ENCODE measurements around the gene EIF4A3. TPM values are rescaled to one million over a fixed set of nuclear protein-coding genes. Genes with fewer than 3 reads are reported as not detected.

The EIF4A3 gene
- total RNA-seq, 2 donors from 2014 or later = 99.8 to 114 TPM

DNA sequence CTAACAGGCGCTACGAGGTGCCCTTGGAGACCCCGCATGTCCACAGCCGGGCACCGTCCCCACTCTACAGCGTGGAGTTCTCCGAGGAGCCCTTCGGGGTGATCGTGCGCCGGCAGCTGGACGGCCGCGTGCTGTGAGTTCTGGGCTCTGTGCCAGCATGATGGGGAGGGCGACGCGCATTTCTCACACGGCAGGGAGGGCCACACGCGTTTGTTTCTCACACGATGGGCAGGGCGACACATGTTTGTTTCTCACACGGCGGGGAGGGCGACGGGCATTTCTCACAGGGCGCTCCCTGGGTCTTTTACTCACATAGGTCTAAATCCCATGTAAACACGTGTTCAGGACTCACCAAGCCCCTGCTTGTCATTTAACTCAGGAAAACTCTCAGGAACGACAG lies 41.2 kb downstream of the EIF4A3 start:
- no peaks in the 10 kb centered on the region for H3K9me3 ChIP-seq
- no peaks in the 10 kb centered on the region for H3K4me1 ChIP-seq
- H3K36me3 ChIP-seq = no peaks in the 10 kb centered on the region
- H3K27me3 ChIP-seq = no peaks in the 10 kb centered on the region
- intact Hi-C loops (cut with DNase I) = no loop called here
- DNase-seq = no peak
- no peak overlapping the region for H3K9ac ChIP-seq (ENCODE audit: low read depth in 2 of 2, low read length in 2 of 2)
- H3K4me3 ChIP-seq = no peak overlapping the region
- H3K27ac ChIP-seq = no peak overlapping the region
- TF ChIP-seq CTCF (IDR thresholded peaks at IDR 0.05) = no peak

DNA sequence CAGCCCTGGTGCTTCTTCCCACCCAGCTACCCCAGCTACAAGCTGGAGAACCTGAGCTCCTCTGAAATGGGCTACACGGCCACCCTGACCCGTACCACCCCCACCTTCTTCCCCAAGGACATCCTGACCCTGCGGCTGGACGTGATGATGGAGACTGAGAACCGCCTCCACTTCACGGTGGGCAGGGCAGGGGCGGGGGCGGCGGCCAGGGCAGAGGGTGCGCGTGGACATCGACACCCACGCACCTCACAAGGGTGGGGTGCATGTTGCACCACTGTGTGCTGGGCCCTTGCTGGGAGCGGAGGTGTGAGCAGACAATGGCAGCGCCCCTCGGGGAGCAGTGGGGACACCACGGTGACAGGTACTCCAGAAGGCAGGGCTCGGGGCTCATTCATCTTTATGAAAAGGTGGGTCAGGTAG lies 42.0 kb downstream of the EIF4A3 start:
- TF ChIP-seq CTCF (IDR thresholded peaks at IDR 0.05) = no peak
- Histone ChIP-seq H3K9me3 (no peaks in the 10 kb centered on the region), H3K9ac (ENCODE audit: low read depth in 2 of 2, low read length in 2 of 2) (no peak overlapping the region), H3K4me3 (no peak overlapping the region), H3K27ac (no peak overlapping the region), H3K27me3 (no peaks in the 10 kb centered on the region), H3K4me1 (no peaks in the 10 kb centered on the region), H3K36me3 (no peaks in the 10 kb centered on the region)
- DNase-seq = no peak
- intact Hi-C loops (cut with DNase I) = no loop called here

GRCh38 chr17:80104321-80104955 lies 42.5 kb downstream of the EIF4A3 start:
- H3K4me1 ChIP-seq = no peaks in the 10 kb centered on the region
- DNase-seq = no peak
- H3K4me3 ChIP-seq = no peak overlapping the region
- intact Hi-C loops (cut with DNase I) = no loop called here
- H3K9me3 ChIP-seq = no peaks in the 10 kb centered on the region
- H3K27me3 ChIP-seq = no peaks in the 10 kb centered on the region
- no peak overlapping the region for H3K27ac ChIP-seq
- no peak overlapping the region for H3K9ac ChIP-seq (ENCODE audit: low read depth in 2 of 2, low read length in 2 of 2)
- TF ChIP-seq CTCF (IDR thresholded peaks at IDR 0.05) = no peak
- H3K36me3 ChIP-seq = no peaks in the 10 kb centered on the region

DNA sequence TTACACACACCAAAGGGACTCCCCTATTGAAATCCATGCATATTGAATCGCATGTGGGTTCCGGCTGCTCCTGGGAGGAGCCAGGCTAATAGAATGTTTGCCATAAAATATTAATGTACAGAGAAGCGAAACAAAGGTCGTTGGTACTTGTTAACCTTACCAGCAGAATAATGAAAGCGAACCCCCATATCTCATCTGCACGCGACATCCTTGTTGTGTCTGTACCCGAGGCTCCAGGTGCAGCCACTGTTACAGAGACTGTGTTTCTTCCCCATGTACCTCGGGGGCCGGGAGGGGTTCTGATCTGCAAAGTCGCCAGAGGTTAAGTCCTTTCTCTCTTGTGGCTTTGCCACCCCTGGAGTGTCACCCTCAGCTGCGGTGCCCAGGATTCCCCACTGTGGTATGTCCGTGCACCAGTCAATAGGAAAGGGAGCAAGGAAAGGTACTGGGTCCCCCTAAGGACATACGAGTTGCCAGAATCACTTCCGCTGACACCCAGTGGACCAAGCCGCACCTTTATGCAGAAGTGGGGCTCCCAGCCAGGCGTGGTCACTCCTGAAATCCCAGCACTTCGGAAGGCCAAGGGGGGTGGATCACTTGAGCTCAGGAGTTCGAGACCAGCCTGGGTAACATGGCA lies 43.4 kb downstream of the EIF4A3 start:
- Histone ChIP-seq H3K27ac (no peak overlapping the region), H3K9ac (ENCODE audit: low read depth in 2 of 2, low read length in 2 of 2) (no peak overlapping the region), H3K4me3 (no peak overlapping the region), H3K27me3 (no peaks in the 10 kb centered on the region), H3K4me1 (no peaks in the 10 kb centered on the region), H3K36me3 (no peaks in the 10 kb centered on the region), H3K9me3 (no peaks in the 10 kb centered on the region)
- no peak for TF ChIP-seq CTCF (IDR thresholded peaks at IDR 0.05)
- intact Hi-C loops (cut with DNase I) = no loop called here
- DNase-seq = no peak

GRCh38 chr17:80102664-80103448 lies 44.1 kb downstream of the EIF4A3 start:
- no peak for DNase-seq
- intact Hi-C loops (cut with DNase I) = no loop called here

More at GRCh38 chr17:80102664-80103448, 44.1 kb downstream of the EIF4A3 start:
- H3K9me3 ChIP-seq = no peaks in the 10 kb centered on the region
- no peaks in the 10 kb centered on the region for H3K36me3 ChIP-seq
- no peak overlapping the region for H3K9ac ChIP-seq (ENCODE audit: low read depth in 2 of 2, low read length in 2 of 2)
- TF ChIP-seq CTCF (IDR thresholded peaks at IDR 0.05) = no peak
- H3K4me1 ChIP-seq = no peaks in the 10 kb centered on the region
- H3K27me3 ChIP-seq = no peaks in the 10 kb centered on the region
- no peak overlapping the region for H3K4me3 ChIP-seq
- no peak overlapping the region for H3K27ac ChIP-seq

Measured in colonic mucosa (tissue), 4 donors.